GM10266 (cell line): Measurements from ENCODE around the gene TRAF6.
A peak's percentile ranks its signal among the peaks of the same experiment; 100 is the strongest.

Source experiments
- DNase-seq: peaks from one replicate; pipeline ENCODE4 v3.0.0; 2012; ENCODE audit errors: extremely low spot score
- CTCF ChIP-seq: IDR thresholded peaks from 2 replicates; pipeline ENCODE4 v1.5.1; 2012; ENCODE audit warnings: mild to moderate bottlenecking, low read depth; ENCODE audit not compliant: control insufficient read depth, insufficient read depth; ENCODE audit errors: missing control alignments

Gene TRAF6

GRCh38 chr11:36443661-36444060, 66.4 kb downstream of the TRAF6 start:
- TF ChIP-seq CTCF: no peak
- no peak for DNase-seq

GRCh38 chr11:36441610-36442208, 68.4 kb downstream of the TRAF6 start:
- TF ChIP-seq CTCF: no peak
- DNase-seq: peak; percentile 62

- DNase-seq: no peak
- no peak for TF ChIP-seq CTCF
Observed at GRCh38 chr11:36438126-36438525, 71.9 kb downstream of the TRAF6 start.

- no peak for TF ChIP-seq CTCF
- DNase-seq: no peak
Observed at GRCh38 chr11:36437413-36437812, 72.7 kb downstream of the TRAF6 start.
